T-cell (primary cell): ENCODE measurements around the gene DRC1. TPM values are rescaled to one million over a fixed set of nuclear protein-coding genes. Genes with fewer than 3 reads are reported as not detected.
A peak's percentile ranks its signal among the peaks of the same experiment; 100 is the strongest.
"Not testable (repeated sequence)": the region's sequence is repeated elsewhere in the genome, so short reads cannot be mapped to it uniquely, and the experiment has no call there.

Experiments used
- ATAC-seq, 4 experiments: fragments of 200-7000 bp in 3 of 4; fragments of 150-1000 bp in 1 of 4; cut with Tn5 transposase; replicated peaks in 1 of 4; 1 replicate in 3 of 4; 2 replicates in 1 of 4; pipeline ENCODE4 v1.10.0; 2021; ENCODE audit warnings: moderate library complexity in 3 of 4, mild to moderate bottlenecking in 2 of 4, moderate number of reproducible peaks in 1 of 4
- CTCF ChIA-PET, 2 donors: fragments of 300-600 bp; sonication (Branson Sonifier 250); formaldehyde crosslinking; loops; one replicate each; lab custom pipeline; 2022; ENCODE audit warnings: antibody characterized with exemption in 2 of 2; lab: Charles Lee
- POLR2A ChIA-PET, 2 donors: fragments of 300-600 bp; sonication (Branson Sonifier 250); formaldehyde crosslinking; loops; one replicate each; lab custom pipeline; 2022; ENCODE audit warnings: antibody characterized with exemption in 2 of 2; lab: Charles Lee
- DNase-seq, 35 experiments: peaks; one replicate each; pipeline versions ENCODE4 v3.0.0 to v3.0.0-alpha.2; 2013 to 2023
- H3K27ac ChIP-seq: one replicate; pipeline ENCODE4 v1.5.1; 2013; ENCODE audit warnings: low read length
- H3K27me3 ChIP-seq, 2 experiments: replicated peaks in 1 of 2; 1 replicate in 1 of 2; 2 replicates in 1 of 2; pipeline versions ENCODE4 v1.6.1 to v1.7.0; 2013; ENCODE audit warnings: low read length in 1 of 2, mixed read lengths in 1 of 2; ENCODE audit not compliant: control insufficient read depth in 2 of 2, insufficient read depth in 2 of 2; ENCODE audit errors: extremely low read depth in 1 of 2
- H3K36me3 ChIP-seq, 2 donors: 1 replicate in 1 of 2; 2 replicates in 1 of 2; pipeline versions ENCODE4 v1.6.1 to v1.7.0; 2013; ENCODE audit warnings: low read length in 1 of 2; ENCODE audit not compliant: control insufficient read depth in 2 of 2, insufficient read depth in 1 of 2; ENCODE audit errors: extremely low read depth in 1 of 2
- H3K4me1 ChIP-seq, 2 experiments: 1 replicate in 1 of 2; 2 replicates in 1 of 2; pipeline versions ENCODE4 v1.6.1 to v1.7.0; 2013; ENCODE audit warnings: low read length in 2 of 2, mixed read lengths in 1 of 2; ENCODE audit not compliant: insufficient read depth in 2 of 2, control insufficient read depth in 1 of 2; ENCODE audit errors: extremely low read depth in 1 of 2
- H3K4me3 ChIP-seq, 2 donors: 1 replicate in 1 of 2; 2 replicates in 1 of 2; pipeline versions ENCODE4 v1.5.1 to v1.7.0; 2013; ENCODE audit warnings: mild to moderate bottlenecking in 2 of 2, low read length in 1 of 2, moderate library complexity in 1 of 2; ENCODE audit not compliant: control insufficient read depth in 1 of 2; ENCODE audit errors: extremely low read depth in 1 of 2
- H3K9me3 ChIP-seq: 2 replicates; pipeline ENCODE4 v1.7.0; 2013
- H3K27ac Mint-ChIP-seq, 2 donors: one replicate each; pipeline ENCODE4 v1.8.0; 2020 to 2021; ENCODE audit warnings: mild to moderate bottlenecking in 2 of 2, mixed read lengths in 2 of 2
- H3K27me3 Mint-ChIP-seq, 2 donors: one replicate each; pipeline ENCODE4 v1.8.0; 2021 to 2022; ENCODE audit warnings: mixed read lengths in 2 of 2
- H3K36me3 Mint-ChIP-seq: one replicate; pipeline ENCODE4 v1.8.0; 2021; ENCODE audit warnings: mixed read lengths
- H3K4me1 Mint-ChIP-seq, 3 donors: one replicate each; pipeline ENCODE4 v1.8.0; 2020 to 2022; ENCODE audit warnings: mixed read lengths in 3 of 3, mild to moderate bottlenecking in 1 of 3
- H3K4me3 Mint-ChIP-seq, 3 donors: one replicate each; pipeline ENCODE4 v1.8.0; 2020 to 2022; ENCODE audit warnings: mild to moderate bottlenecking in 3 of 3, mixed read lengths in 3 of 3, moderate library complexity in 3 of 3
- H3K9me3 Mint-ChIP-seq, 3 donors: one replicate each; pipeline ENCODE4 v1.8.0; 2020 to 2022; ENCODE audit warnings: mixed read lengths in 3 of 3
- WGBS: methylation state at CpG from one replicate; pipeline ENCODE4 v1.1.5; 2013; ENCODE audit warnings: missing lambda C conversion rate; ENCODE audit not compliant: insufficient coverage; 5-methylcytosine and 5-hydroxymethylcytosine counted together
- total RNA-seq, 35 experiments: library from RNA in 6 of 35; stranded (reverse) in 6 of 35; fragments of 120-200 nt in 1 of 35; gene quantifications; one replicate each; pipeline versions ENCODE4 v1.2.1 to v1.2.4 and lab custom pipeline; 2013 to 2026

Gene DRC1
- total RNA-seq, 5 donors from 2014 or later (not counting 1 experiment from before 2014, with no cell fraction given), result not detected

DNA sequence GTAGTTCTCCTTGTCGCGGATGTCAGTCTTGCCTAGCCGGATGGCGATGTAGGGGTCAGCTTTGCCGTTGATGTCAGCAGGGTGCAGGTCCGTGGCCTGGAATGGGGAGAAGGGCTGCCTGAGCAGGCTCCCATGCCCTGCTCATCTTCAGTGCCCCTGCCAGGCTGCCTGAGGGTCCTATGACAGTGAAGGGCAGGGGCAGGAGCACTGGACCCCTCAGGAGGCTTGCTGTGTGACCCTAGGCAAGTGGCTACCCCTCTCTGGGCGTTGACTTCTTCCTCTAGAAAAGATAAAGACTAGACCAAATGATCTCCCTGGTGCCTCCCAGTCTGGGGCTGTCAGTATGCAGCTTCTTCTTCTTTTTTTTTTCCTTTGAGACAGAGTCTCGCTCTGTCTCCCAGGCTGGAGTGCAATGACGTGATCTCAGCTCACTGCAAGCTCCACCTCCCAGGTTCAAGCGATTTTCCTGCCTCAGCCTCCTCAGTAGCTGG is 64.3 kb downstream of the DRC1 start:
- H3K4me3 Mint-ChIP-seq, result no peak overlapping the region
- Histone ChIP-seq H3K27ac (no peak overlapping the region), H3K9me3 (no peaks in the 10 kb centered on the region), H3K36me3 (no peaks in the 10 kb centered on the region), H3K4me3 (no peak overlapping the region), H3K4me1 (no peaks in the 10 kb centered on the region), H3K27me3 (peaks cover 0 to 14% of the 10 kb centered on the region in 2 experiments)
- 87% methylated on average over 8 of the region's 10 CpGs for WGBS
- peaks cover 6% of the 10 kb centered on the region for H3K36me3 Mint-ChIP-seq
- peaks cover 0 to 17% (median 7%) of the 10 kb centered on the region in 3 donors for H3K9me3 Mint-ChIP-seq
- DNase-seq, result no peak
- no peaks in the 10 kb centered on the region for H3K27me3 Mint-ChIP-seq
- CTCF ChIA-PET, result no interaction called here
- no peak for ATAC-seq
- POLR2A ChIA-PET, result no interaction called here
- no peak overlapping the region for H3K27ac Mint-ChIP-seq
- no peaks in the 10 kb centered on the region for H3K4me1 Mint-ChIP-seq

DNA sequence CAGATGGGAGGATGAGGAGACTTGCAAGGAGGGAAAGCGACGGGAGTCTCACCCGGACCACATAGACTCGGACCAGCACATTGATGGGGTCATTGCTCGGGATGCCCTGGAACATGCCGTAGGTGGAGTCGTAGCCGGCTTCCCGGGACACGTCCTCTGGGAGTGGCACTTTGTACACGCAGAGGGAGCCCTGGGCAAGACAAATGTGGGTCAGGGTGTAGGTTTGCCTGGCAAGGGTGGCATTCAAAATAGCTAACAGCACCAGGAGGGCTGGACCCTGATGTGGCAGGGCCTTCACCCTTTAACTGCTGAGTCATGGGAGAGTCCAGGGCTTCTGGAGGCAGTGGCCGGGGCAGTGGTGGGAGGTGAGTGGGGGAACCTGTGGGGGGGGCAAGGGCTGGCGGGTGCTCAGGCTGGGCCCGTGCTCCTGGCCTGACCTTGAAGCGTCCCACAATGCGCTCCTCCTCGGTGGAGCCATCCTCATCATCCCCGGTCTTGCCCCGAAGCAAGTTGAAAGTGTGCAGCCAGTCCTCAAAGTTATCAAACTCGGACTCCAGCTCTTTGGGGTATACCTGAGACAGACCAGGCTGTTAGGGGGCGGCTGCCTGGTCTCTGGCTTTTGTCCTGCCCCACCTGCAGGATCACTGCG is 65.1 kb downstream of the DRC1 start:
- Histone ChIP-seq H3K9me3 (no peaks in the 10 kb centered on the region), H3K27ac (no peak overlapping the region), H3K36me3 (no peaks in the 10 kb centered on the region), H3K27me3 (peaks cover 0 to 10% of the 10 kb centered on the region in 2 experiments), H3K4me3 (no peak overlapping the region), H3K4me1 (no peaks in the 10 kb centered on the region)
- H3K9me3 Mint-ChIP-seq, result peaks cover 0 to 17% (median 7%) of the 10 kb centered on the region in 3 donors
- H3K27ac Mint-ChIP-seq, result no peak overlapping the region
- CTCF ChIA-PET, result interaction anchor here (0.6 kb wide), 2 partner anchors 22 to 375 kb away, joined by 3 to 6 read pairs; no protein-coding TSS in a partner anchor
- no peaks in the 10 kb centered on the region for H3K27me3 Mint-ChIP-seq
- POLR2A ChIA-PET, result no interaction called here
- H3K4me3 Mint-ChIP-seq, result no peak overlapping the region
- ATAC-seq (no peak), DNase-seq (no peak)
- WGBS, result 92% methylated on average over 22 of the region's 22 CpGs
- H3K4me1 Mint-ChIP-seq, result no peaks in the 10 kb centered on the region
- H3K36me3 Mint-ChIP-seq, result peaks cover 6% of the 10 kb centered on the region

DNA sequence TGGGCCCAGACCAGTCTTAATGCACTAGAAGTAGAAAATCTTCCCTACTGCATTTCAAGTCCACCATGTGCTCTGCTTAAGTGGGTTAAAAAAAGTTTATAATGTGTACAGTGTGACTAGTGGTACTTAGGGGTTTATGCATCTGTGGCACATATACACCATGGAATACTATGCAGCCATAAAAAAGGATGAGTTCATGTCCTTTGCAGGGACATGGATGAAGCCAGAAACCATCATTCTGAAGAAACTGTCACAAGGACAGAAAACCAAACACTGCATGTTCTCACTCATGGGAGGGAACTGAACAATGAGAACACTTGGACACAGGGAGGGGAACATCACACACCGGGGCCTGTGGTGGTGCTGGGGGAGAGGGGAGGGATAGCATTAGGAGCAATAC is 66.8 kb downstream of the DRC1 start:
- CTCF ChIA-PET, result interaction anchor here in 1 of 2 donors (0.7 kb wide), 1 partner anchor 9 kb away, joined by 3 read pairs; no protein-coding TSS in a partner anchor
- H3K36me3 Mint-ChIP-seq, H3K27me3 ChIP-seq, H3K4me1 ChIP-seq, H3K36me3 ChIP-seq, POLR2A ChIA-PET, ATAC-seq, H3K27me3 Mint-ChIP-seq, DNase-seq, H3K27ac Mint-ChIP-seq, H3K9me3 ChIP-seq, H3K4me3 Mint-ChIP-seq, H3K27ac ChIP-seq, H3K4me3 ChIP-seq, H3K4me1 Mint-ChIP-seq: not testable (repeated sequence)
- peaks cover 0 to 17% (median 7%) of the 10 kb centered on the region in 3 donors for H3K9me3 Mint-ChIP-seq
- WGBS, result no CpG with 5 or more reads among the region's 1 CpG

DNA sequence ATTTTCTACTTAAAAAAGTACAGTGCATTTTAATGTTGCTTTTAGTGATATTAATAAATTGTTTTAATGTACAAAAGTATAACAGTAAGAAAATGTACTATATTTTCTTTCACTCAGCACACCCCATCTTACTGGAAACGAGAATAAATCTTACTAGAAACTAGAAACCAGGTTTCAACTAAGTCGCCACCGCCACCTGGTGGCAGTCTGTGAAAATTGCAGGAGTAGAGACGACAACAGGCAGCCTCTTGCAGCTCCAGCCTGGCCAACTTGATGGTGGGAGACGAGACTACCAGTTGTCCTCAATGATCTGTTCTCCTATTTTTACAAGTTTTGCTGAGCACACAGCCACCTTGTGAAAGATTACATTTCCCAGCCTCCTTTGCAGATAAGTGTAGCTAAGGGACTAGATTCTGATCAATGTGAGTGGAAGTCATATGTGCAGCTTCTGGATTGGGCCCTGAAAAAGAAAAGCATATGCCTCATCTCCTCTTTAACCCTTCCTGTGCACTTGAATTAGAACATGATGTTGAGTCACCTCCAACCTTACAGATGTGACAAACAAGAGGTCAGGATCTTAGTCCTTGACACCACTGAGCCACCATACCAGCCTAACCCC is 67.5 kb downstream of the DRC1 start:
- H3K4me1 ChIP-seq, result no peaks in the 10 kb centered on the region
- POLR2A ChIA-PET, result no interaction called here
- H3K4me3 ChIP-seq, result no peak overlapping the region
- WGBS, result 6% methylated on average over 3 of the region's 5 CpGs
- Mint-ChIP-seq H3K27me3 (no peaks in the 10 kb centered on the region), H3K4me3 (no peak overlapping the region), H3K27ac (no peak overlapping the region), H3K4me1 (no peaks in the 10 kb centered on the region), H3K36me3 (peaks cover 6% of the 10 kb centered on the region), H3K9me3 (peaks cover 0 to 17% (median 7%) of the 10 kb centered on the region in 3 donors)
- peaks cover 0 to 5% of the 10 kb centered on the region in 2 experiments for H3K27me3 ChIP-seq
- ATAC-seq (no peak), DNase-seq (peak in 26 of 35 experiments; percentile 4 to 56 (median 24))
- no peaks in the 10 kb centered on the region for H3K36me3 ChIP-seq
- H3K27ac ChIP-seq, result no peak overlapping the region
- CTCF ChIA-PET, result interaction anchor here in 1 of 2 donors (0.7 kb wide), 1 partner anchor 8 kb away, joined by 3 read pairs; no protein-coding TSS in a partner anchor
- no peaks in the 10 kb centered on the region for H3K9me3 ChIP-seq

DNA sequence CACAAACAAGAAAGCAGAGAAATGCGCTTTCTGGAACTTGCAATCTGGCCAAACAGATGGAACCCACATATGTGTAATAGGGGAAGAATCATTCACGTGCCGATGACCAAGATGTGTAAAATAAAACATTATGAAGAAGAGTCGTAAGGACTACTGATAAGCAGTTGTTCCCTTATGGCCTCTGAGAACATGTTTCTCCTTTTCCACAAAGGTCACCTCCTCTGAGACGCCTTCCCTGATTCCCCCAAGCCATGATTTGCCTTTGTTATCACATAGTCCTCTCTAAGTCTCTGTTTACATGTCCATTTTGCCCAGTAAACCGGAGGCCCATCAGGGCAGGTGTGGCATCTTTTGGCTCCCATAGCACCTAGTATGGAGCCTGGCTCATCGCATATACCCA is 68.2 kb downstream of the DRC1 start:
- Mint-ChIP-seq H3K4me3 (no peak overlapping the region), H3K9me3 (peaks cover 0 to 17% (median 7%) of the 10 kb centered on the region in 3 donors), H3K36me3 (peaks cover 6% of the 10 kb centered on the region), H3K27ac (no peak overlapping the region), H3K27me3 (no peaks in the 10 kb centered on the region), H3K4me1 (no peaks in the 10 kb centered on the region)
- CTCF ChIA-PET, result no interaction called here
- Histone ChIP-seq H3K4me1 (no peaks in the 10 kb centered on the region), H3K9me3 (no peaks in the 10 kb centered on the region), H3K36me3 (no peaks in the 10 kb centered on the region), H3K27ac (no peak overlapping the region), H3K27me3 (peaks cover 0 to 5% of the 10 kb centered on the region in 2 experiments), H3K4me3 (no peak overlapping the region)
- POLR2A ChIA-PET, result no interaction called here
- DNase-seq (no peak), ATAC-seq (no peak)
- 100% methylated on average over 2 of the region's 7 CpGs for WGBS

DNA sequence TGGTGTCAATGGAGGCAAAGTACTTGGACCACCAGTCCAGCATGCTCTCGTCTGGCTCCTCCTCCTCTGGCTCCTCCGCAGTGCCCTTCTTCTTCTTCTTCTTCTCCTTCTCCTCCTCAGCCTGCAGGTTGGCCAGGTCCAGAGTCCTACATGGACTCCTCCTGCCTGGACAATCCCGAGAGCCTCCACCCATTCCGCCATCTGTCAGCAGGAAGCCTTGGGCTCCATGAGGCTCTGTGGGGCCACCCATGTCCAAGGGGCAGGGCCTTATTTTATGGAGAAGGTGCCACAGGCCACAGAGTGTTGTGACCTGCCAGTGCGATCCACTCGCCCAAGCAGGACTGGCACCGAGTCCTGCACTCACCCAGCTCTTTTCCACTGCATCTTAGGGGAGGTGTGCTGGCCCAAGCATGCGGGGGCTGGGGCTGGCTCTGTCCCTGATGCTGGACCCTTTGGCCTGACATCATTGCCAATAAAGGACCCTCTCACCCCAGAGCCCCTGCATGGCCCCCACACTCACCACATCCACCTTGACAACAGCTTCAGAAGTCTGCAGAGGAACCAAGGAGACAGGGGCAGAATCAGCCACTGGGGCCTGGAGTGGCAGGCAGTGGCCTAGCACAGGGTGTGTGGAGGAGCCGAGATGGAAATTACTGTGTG is 69.0 kb downstream of the DRC1 start:
- no peak overlapping the region for H3K4me3 Mint-ChIP-seq
- H3K4me1 Mint-ChIP-seq, result no peaks in the 10 kb centered on the region
- peaks cover 6% of the 10 kb centered on the region for H3K36me3 Mint-ChIP-seq

More for the DNA sequence above, 69.0 kb downstream of the DRC1 start:
- ChIA-PET POLR2A (no interaction called here), CTCF (no interaction called here)
- Histone ChIP-seq H3K27ac (no peak overlapping the region), H3K4me1 (no peaks in the 10 kb centered on the region), H3K36me3 (no peaks in the 10 kb centered on the region), H3K4me3 (no peak overlapping the region), H3K9me3 (no peaks in the 10 kb centered on the region), H3K27me3 (peaks cover 0 to 4% of the 10 kb centered on the region in 2 experiments)
- 91% methylated on average over 8 of the region's 9 CpGs for WGBS
- ATAC-seq, result no peak
- no peaks in the 10 kb centered on the region for H3K27me3 Mint-ChIP-seq
- peaks cover 0 to 17% (median 7%) of the 10 kb centered on the region in 3 donors for H3K9me3 Mint-ChIP-seq
- H3K27ac Mint-ChIP-seq, result no peak overlapping the region
- DNase-seq, result no peak
